DND-41 (cell line): Measurements from ENCODE around the gene ZFYVE28.
"Not testable (repeated sequence)": the region's sequence is repeated elsewhere in the genome, so short reads cannot be mapped to it uniquely, and the experiment has no call there.

Source experiments
- ATAC-seq: fragments of 200-7000 bp; cut with Tn5 transposase; 3 replicates; pipeline ENCODE4 v1.9.1; 2021; ENCODE audit warnings: low read depth; ENCODE audit not compliant: insufficient read depth
- DNase-seq: peaks from one replicate; pipeline ENCODE4 v3.0.0-alpha.2; 2020
- H2AFZ ChIP-seq: 2 replicates; pipeline ENCODE4 v1.6.0; 2012; ENCODE audit warnings: low read depth, low read length
- H3K27ac ChIP-seq: 2 replicates; pipeline ENCODE4 v1.5.1; 2012; ENCODE audit warnings: low read length, inconsistent platforms
- H3K27me3 ChIP-seq: fragments of 200-600 bp; sonication (generic); 2 replicates; pipeline ENCODE4 v1.6.0; 2012; ENCODE audit warnings: low read length, mild to moderate bottlenecking, inconsistent platforms; ENCODE audit not compliant: insufficient read depth, poor library complexity
- H3K36me3 ChIP-seq: 2 replicates; pipeline ENCODE4 v1.5.1; 2012; ENCODE audit warnings: low read length, inconsistent platforms; ENCODE audit not compliant: insufficient read depth
- H3K4me1 ChIP-seq: 2 replicates; pipeline ENCODE4 v1.5.1; 2012; ENCODE audit warnings: mild to moderate bottlenecking, low read length; ENCODE audit not compliant: insufficient read depth
- H3K4me2 ChIP-seq: 2 replicates; pipeline ENCODE4 v1.6.0; 2012; ENCODE audit warnings: mild to moderate bottlenecking, moderate library complexity, low read length, inconsistent platforms; ENCODE audit not compliant: insufficient read depth
- H3K4me3 ChIP-seq, 2 experiments: fragments of 200-600 bp in 1 of 2; shearing (Covaris generic) in 1 of 2; 2 replicates each; pipeline ENCODE4 v1.5.1; 2012 to 2016; ENCODE audit warnings: inconsistent platforms in 2 of 2, low read length in 2 of 2, mild to moderate bottlenecking in 2 of 2, low read depth in 1 of 2, moderate library complexity in 1 of 2
- H3K79me2 ChIP-seq: 2 replicates; pipeline ENCODE4 v1.6.0; 2012; ENCODE audit warnings: low read length, inconsistent platforms; ENCODE audit not compliant: insufficient read depth
- H3K9ac ChIP-seq: 2 replicates; pipeline ENCODE4 v1.6.0; 2012; ENCODE audit warnings: low read depth, mild to moderate bottlenecking, inconsistent platforms, low read length, moderate library complexity
- H3K9me3 ChIP-seq: 2 replicates; pipeline ENCODE4 v1.5.1; 2012; ENCODE audit warnings: low read length, moderate library complexity, mild to moderate bottlenecking, inconsistent platforms; ENCODE audit not compliant: insufficient read depth, severe bottlenecking
- H4K20me1 ChIP-seq: 2 replicates; pipeline ENCODE4 v1.6.0; 2012; ENCODE audit warnings: low read length; ENCODE audit not compliant: insufficient read depth
- EZH2 ChIP-seq: IDR thresholded peaks from 3 replicates; pipeline ENCODE4 v1.6.1; 2012; ENCODE audit warnings: borderline replicate concordance, low read depth, mild to moderate bottlenecking, moderate library complexity, low read length, inconsistent platforms; ENCODE audit not compliant: severe bottlenecking
- TF ChIP-seq, protein P1 (sequence below): IDR thresholded peaks from 2 replicates; pipeline ENCODE4 v1.5.1; 2012; ENCODE audit warnings: borderline replicate concordance, low read length, moderate library complexity, mild to moderate bottlenecking; ENCODE audit not compliant: poor library complexity, severe bottlenecking; ENCODE audit errors: extremely low read depth

ZFYVE28 gene

DNA sequence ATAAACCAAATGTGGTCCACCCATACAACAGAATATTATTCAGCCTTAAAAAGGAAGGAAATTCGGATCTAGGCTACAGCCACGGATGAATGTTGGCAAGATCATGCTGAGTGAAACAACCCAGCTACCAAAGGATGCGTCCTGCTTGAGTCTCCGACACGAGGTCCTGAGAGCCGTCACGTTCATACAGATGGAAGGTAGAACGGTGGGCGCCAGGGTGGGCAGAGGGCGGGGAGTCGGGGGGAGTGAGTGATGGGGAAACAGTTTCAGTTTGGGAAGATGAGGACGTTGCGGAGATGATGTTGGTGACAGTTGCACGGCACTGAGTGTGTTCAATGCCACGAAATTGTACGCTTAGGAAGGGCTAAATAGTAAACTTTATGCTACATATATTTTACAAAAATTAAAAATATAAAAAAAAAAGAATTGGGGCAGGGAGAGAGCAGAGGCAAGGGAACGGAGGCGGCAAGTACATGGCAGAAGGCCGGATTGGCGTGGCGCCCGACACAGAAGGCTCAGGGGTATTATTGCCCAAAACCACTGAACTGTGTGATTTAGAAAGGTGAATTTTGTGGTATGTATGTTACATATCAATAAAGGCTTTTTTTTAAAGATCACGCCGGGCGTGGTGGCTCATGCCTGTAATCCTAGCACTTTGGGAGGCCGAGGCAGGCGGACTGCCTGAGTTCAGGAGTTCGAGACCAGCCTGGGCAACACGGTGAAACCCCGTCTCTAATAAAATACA lies 141.7 kb downstream of the ZFYVE28 start:
- H4K20me1 ChIP-seq: no peaks in the 10 kb centered on the region
- no peaks in the 10 kb centered on the region for H3K79me2 ChIP-seq
- no peak overlapping the region for H3K4me3 ChIP-seq
- H3K4me1 ChIP-seq: peaks cover 13% of the 10 kb centered on the region
- no peak for ATAC-seq
- DNase-seq: no peak
- no peak overlapping the region for H3K27ac ChIP-seq
- H3K9ac ChIP-seq: no peak overlapping the region
- H3K27me3 ChIP-seq: no peaks in the 10 kb centered on the region
- H2AFZ ChIP-seq: no peak overlapping the region
- no peaks in the 10 kb centered on the region for H3K9me3 ChIP-seq
- TF ChIP-seq, protein P1, sequence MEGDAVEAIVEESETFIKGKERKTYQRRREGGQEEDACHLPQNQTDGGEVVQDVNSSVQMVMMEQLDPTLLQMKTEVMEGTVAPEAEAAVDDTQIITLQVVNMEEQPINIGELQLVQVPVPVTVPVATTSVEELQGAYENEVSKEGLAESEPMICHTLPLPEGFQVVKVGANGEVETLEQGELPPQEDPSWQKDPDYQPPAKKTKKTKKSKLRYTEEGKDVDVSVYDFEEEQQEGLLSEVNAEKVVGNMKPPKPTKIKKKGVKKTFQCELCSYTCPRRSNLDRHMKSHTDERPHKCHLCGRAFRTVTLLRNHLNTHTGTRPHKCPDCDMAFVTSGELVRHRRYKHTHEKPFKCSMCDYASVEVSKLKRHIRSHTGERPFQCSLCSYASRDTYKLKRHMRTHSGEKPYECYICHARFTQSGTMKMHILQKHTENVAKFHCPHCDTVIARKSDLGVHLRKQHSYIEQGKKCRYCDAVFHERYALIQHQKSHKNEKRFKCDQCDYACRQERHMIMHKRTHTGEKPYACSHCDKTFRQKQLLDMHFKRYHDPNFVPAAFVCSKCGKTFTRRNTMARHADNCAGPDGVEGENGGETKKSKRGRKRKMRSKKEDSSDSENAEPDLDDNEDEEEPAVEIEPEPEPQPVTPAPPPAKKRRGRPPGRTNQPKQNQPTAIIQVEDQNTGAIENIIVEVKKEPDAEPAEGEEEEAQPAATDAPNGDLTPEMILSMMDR: no peak
- no peak for TF ChIP-seq EZH2
- no peak overlapping the region for H3K4me2 ChIP-seq
- no peaks in the 10 kb centered on the region for H3K36me3 ChIP-seq

DNA sequence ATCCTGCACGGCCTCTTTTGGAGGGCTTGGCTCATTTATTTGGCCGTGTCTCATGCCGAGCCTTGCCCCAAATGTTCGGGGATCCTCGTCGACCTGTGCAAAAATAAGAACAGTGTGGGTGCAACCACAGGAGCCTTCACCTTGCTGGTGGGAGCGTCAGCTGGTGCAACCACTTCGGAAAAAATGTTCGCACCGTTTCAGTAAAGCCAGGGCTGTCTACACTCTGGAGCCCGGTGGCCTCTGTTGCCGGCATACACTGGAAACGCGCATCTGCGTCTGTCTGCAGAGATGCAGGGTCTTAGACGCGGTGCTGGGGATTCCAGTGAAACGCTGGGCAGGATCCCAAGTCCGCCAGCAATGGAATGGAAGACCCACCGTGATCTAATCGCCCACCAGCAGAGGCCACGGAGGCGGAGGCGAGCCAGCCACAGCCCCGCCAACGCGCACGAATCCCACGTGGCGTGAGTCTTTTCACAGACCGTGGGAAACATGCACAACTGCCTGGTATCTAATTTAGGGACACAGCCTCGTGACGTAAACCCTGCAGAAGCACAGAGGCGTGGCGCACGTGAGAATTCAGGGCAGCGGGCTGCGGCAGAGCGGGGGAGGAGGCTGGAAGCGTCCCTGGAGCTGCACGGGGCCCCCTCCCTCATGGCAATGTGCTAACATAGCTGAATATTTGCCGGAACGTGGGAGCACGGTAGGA lies 142.7 kb downstream of the ZFYVE28 start:
- ATAC-seq: no peak
- Histone ChIP-seq H3K27me3 (no peaks in the 10 kb centered on the region), H3K36me3 (no peaks in the 10 kb centered on the region), H3K4me1 (peaks cover 3% of the 10 kb centered on the region), H3K9me3 (no peaks in the 10 kb centered on the region), H3K9ac (no peak overlapping the region), H3K27ac (no peak overlapping the region), H3K4me3 (no peak overlapping the region), H3K4me2 (no peak overlapping the region), H4K20me1 (no peaks in the 10 kb centered on the region), H2AFZ (no peak overlapping the region), H3K79me2 (no peaks in the 10 kb centered on the region)
- no peak for DNase-seq
- TF ChIP-seq EZH2: no peak
- TF ChIP-seq, protein P1: no peak

DNA sequence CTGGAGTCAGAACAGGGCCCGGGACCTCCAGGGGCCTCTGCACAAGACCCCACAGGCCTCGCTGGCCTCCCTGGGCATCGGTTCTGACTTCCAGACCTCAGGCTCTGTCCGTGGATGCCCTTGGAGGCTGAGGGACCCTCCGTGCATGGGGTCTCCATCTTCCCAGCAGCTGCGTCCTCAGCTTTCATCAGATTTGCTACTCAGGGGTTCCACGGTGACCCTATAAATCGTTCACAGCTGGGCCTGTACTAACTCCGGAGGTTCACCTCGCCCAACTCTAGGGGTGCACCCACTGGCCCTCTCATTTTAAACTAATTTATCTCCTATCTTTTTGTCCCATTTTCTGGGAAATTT lies 143.4 kb downstream of the ZFYVE28 start:
- not testable (repeated sequence) for H3K4me3 ChIP-seq, ATAC-seq, H2AFZ ChIP-seq, H3K27me3 ChIP-seq, DNase-seq, H3K79me2 ChIP-seq, H4K20me1 ChIP-seq, H3K27ac ChIP-seq, H3K9me3 ChIP-seq, H3K9ac ChIP-seq, H3K4me1 ChIP-seq, H3K36me3 ChIP-seq, H3K4me2 ChIP-seq

DNA sequence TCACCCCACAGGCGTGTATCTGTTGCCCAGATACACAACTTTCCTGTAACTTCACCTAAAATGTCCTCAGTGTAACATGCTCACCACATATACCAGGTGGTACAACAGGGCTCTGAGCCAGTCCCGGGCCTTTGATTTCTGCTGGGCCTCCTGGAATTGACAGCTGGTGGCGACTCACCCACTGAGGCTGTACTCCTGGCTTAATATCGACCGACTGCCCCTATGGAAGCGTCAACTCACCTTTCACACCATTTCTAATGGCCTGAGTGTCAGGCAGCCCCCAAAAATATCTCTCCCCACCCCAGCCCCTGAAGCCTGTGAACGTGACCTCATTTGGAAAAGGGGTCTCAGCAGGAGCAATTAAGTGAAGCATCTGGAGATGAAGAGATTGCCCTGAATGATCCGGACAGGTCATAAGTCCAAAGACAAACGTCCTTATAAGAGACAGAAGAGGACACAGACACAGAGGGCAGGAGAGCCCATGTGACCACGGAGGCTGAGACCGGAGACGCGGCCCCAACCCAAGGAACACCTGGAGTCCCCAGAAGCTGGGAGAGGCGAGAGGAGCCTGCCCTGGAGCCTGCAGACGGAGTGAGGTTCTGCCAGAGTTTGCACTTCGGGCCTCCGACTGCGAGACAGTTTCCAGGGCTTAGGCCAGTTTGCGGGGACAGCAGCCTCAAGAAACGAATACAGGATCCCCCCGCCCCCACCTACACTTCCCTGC lies 144.0 kb downstream of the ZFYVE28 start:
- Histone ChIP-seq H3K9ac (no peak overlapping the region), H3K4me2 (no peak overlapping the region), H3K27ac (no peak overlapping the region), H3K4me3 (no peak overlapping the region), H3K9me3 (no peaks in the 10 kb centered on the region), H3K4me1 (no peaks in the 10 kb centered on the region), H3K79me2 (no peaks in the 10 kb centered on the region), H3K27me3 (no peaks in the 10 kb centered on the region), H3K36me3 (no peaks in the 10 kb centered on the region), H2AFZ (no peak overlapping the region), H4K20me1 (no peaks in the 10 kb centered on the region)
- ATAC-seq (no peak), DNase-seq (no peak)
- no peak for TF ChIP-seq EZH2
- TF ChIP-seq, protein P1: no peak
